AG09319 (cell line): Measurements from ENCODE around the gene ADAMTS8.

Experiments used
- DNase-seq: peaks from one replicate; pipeline ENCODE4 v3.0.0-alpha.2; 2010; ENCODE audit warnings: low read depth; ENCODE audit errors: extremely low read depth
- TF ChIP-seq, protein P1 (sequence below): IDR thresholded peaks from 2 replicates; pipeline ENCODE4 v1.5.1; 2011; ENCODE audit warnings: low read depth, mild to moderate bottlenecking, inconsistent platforms, low read length, moderate library complexity

The ADAMTS8 gene

DNA sequence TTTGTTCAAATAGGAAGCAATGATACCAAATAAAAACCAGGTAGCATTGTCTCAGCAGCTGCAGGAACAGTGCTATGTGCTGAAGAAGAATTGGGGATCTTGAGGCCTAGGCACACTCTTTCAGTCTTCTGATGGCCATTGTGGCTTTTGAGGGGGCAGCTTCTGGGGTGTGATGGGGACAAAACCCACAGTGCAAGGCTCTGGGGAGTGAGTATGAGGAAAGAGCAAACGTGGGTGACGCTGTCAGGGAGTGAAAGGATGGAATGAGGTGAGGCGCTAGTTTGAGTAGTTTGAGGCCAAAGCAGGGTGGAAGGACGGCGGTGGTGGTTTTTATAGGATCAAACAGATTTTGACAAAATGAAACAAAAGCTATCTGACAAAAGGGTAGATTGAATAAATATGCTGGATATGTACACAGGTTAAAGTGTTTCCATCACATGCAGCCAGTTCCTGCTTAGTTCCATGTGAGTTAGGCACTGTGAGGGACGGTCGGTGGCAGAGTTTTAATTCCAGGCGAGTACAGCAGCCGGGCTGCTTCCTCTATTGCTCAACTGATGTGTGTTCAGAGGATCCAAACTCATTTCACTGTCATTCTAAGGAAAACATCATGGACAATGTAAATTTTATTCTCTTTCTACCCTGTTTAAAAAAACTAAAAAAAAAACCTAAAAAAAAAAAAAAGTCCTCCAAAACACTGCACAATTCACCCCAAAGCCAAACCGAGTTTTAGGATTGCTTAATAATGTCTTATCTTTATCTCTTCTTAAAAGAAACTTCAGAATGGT lies 38.9 kb upstream of the ADAMTS8 start:
- TF ChIP-seq, protein P1, sequence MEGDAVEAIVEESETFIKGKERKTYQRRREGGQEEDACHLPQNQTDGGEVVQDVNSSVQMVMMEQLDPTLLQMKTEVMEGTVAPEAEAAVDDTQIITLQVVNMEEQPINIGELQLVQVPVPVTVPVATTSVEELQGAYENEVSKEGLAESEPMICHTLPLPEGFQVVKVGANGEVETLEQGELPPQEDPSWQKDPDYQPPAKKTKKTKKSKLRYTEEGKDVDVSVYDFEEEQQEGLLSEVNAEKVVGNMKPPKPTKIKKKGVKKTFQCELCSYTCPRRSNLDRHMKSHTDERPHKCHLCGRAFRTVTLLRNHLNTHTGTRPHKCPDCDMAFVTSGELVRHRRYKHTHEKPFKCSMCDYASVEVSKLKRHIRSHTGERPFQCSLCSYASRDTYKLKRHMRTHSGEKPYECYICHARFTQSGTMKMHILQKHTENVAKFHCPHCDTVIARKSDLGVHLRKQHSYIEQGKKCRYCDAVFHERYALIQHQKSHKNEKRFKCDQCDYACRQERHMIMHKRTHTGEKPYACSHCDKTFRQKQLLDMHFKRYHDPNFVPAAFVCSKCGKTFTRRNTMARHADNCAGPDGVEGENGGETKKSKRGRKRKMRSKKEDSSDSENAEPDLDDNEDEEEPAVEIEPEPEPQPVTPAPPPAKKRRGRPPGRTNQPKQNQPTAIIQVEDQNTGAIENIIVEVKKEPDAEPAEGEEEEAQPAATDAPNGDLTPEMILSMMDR = no peak
- DNase-seq = no peak

DNA sequence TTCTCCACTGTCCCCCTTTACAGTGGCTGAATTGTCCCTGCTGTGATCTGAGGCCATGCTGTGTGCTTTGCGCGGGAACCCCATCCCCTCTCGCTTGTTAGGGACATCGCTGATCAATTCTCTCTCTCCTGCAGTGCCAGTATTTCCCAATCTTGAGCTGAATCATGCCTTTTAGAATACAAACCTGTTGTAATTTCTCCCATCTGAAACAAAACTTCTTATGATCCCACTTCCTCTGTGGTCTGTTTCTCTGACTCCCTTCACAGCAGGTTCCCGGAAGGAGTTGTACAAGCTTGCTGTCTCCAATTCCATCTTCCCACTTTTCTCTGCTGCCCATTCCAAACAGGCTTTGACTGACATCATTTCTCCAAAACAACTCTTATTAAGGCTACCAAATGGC lies 36.9 kb upstream of the ADAMTS8 start:
- DNase-seq = no peak

DNA sequence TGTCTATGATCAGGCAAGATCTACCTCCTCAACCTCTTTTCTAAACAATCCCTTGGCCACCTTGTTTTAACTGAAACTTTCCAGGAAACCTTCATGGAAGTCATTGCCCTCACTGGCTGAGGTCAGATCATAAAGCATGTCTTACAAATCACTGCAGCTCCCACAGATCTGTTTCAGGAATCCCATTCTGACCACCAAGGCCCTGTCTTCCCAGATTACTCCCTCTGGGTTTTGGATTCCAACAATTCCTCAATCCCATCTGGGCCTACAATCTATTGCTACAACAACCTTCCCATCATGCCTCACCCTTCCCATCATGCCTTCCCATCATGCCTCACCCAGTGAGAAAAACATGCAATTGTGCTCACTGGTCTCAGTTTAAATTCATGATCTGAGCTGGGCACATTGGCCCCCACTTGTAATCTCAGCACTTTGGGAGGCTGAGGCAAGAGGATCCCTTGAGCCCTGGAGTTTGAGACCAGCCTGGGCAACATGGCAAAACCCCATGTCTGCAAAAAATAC lies 35.9 kb upstream of the ADAMTS8 start:
- TF ChIP-seq, protein P1 = no peak
- DNase-seq = no peak

More for the DNA sequence above, 36.9 kb upstream of the ADAMTS8 start:
- TF ChIP-seq, protein P1 = no peak

DNA sequence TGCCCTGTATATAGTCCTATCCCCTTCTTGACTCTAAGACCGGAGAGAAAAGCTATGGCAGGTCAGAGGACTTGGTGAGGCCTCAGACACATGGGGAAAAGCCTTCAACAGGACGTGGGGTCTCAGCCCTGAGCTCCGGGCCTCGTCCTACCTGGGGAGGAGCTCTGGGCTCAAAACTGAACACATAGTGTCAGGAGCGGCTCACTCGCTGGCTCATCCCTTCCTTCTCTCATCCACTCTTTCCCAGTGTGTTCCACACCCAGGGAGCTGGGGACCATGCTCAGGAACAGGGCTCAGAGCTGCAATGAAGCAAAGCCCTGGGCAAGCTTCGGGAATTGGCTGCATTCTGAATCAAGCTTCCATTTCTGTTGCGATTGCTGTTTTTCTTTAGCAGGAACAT lies 34.5 kb upstream of the ADAMTS8 start:
- TF ChIP-seq, protein P1 = no peak
- no peak for DNase-seq

DNA sequence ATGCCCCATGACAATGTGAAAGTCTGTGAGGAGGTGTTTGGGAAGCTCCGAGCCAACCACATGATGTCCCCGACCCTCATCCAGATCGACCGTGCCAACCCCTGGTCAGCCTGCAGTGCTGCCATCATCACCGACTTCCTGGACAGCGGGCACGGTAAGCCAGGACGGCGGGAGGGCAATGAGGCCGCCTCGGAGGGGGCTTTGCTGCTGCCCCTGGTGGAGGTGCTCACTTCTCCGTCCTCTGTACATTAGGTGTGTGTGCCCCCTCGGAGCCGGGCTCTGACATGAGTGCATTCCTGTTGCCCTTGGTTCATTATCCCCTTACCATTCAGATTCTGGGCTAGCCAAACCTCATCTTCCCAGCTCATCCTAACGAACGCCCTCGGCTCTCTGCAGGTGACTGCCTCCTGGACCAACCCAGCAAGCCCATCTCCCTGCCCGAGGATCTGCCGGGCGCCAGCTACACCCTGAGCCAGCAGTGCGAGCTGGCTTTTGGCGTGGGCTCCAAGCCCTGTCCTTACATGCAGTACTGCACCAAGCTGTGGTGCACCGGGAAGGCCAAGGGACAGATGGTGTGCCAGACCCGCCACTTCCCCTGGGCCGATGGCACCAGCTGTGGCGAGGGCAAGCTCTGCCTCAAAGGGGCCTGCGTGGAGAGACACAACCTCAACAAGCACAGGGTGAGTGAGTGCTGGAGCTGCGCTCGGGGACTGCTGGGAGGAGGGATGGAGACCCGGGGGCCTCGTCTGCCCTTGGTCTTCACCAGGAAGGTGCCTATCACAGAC lies 33.9 kb upstream of the ADAMTS8 start:
- no peak for DNase-seq
- TF ChIP-seq, protein P1 = no peak

DNA sequence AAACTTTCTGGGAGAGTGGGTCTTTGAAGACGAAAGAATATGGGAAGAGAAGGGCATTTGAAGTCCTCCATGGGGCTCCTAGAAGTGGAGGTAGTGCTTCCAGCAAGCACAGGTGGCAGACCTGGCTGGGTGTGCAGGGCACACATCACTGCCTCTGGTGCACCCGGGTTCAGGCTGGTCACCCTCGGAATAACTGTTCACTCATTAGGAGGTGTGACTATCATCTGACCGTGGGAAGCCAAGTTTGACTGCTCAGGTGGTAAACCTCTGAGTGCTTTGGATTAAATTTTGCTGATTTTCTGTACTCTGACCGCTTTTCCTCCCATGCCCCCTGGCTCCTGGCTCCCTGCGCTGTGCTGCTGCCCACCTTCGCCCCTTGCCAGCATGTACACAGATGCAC lies 31.1 kb upstream of the ADAMTS8 start:
- TF ChIP-seq, protein P1 = no peak
- no peak for DNase-seq

DNA sequence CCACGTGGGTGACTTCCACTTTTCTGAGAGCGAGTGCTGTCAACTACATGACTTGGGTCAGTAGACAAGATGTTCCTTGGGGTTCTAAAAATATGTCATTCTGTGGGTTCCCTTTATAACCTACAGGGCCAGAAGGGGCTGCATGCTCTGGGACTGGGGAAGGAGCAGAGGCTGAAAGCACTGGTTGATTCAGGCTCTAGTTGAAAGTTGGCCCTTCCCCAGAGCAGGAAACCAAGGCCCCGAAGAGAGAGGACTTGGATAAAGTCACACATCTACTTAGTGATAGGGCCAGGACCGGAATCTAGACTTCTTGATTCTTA lies 30.0 kb upstream of the ADAMTS8 start:
- TF ChIP-seq, protein P1 = no peak
- DNase-seq = no peak
